ENCODE data around the gene BNC2.
"Not testable (repeated sequence)": the region's sequence is repeated elsewhere in the genome, so short reads cannot be mapped to it uniquely, and the experiment has no call there.

Gene BNC2

DNA sequence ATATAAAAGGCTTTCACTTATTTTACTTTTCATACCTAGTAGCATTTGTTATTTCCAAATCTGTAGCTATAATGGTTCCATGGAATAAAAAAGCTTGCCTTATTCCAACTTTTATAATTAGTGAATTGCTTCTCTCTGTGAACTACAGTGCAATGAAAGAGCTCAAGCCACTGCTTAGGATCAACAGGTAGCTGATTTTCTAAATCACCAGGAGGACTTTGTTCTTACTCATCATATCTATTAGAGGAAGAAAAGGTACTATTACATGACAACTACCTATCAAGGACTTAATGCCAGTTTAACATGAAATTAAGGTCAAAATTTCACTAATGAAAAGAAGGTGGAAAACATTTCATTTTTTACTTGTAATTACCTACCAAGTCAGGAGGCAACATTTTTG, 414.6 kb downstream of the BNC2 start:
- no peak for DNase-seq
- TF ChIP-seq POLR2A (IDR thresholded peaks at IDR 0.05; ENCODE audit: low read length): no peak
- no peak for TF ChIP-seq GATA1 (IDR thresholded peaks at IDR 0.05; ENCODE audit: low read depth, low read length)

DNA sequence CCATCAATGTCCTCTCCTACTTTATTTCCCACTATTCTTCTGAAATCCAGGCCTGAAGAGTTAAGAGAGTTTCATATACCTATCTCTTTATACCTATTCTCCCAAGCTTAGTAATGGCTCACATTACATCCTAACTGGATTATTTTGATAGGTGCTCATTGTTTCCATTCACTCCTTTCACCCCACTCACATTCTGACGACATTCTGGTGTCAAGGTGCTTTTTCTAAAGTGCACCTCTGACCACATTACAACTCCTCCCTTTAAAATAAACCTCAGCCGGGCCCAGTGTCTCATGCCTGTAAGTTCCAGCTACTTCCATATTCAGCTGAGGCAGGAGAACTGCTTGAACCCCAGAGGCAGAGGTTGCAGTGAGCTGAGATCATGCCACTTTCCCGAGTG, 417.1 kb downstream of the BNC2 start:
- DNase-seq: no peak
- TF ChIP-seq POLR2A (IDR thresholded peaks at IDR 0.05; ENCODE audit: low read length) (no peak), GATA1 (IDR thresholded peaks at IDR 0.05; ENCODE audit: low read depth, low read length) (no peak)

DNA sequence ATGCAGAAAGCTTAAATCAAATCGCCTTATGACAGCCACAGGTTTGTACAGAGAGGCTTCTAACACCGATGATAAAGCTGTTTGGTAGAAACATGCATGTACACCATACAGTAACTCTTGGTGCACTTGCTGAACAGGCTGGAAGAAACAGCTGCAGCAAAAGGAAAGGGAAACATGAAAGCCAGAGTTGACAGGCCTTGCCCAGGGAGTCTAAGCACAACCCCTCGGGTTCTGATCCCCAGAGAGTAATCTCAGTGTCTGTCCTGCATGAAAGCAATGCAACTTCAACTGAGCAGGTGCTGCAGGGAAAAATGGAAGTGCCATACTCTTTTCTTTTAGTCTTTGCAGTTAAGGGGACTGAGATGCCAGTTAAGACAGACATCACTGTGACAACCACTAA, 419.9 kb downstream of the BNC2 start:
- DNase-seq: no peak
- no peak for TF ChIP-seq GATA1 (IDR thresholded peaks at IDR 0.05; ENCODE audit: low read depth, low read length)
- no peak for TF ChIP-seq POLR2A (IDR thresholded peaks at IDR 0.05; ENCODE audit: low read length)

DNA sequence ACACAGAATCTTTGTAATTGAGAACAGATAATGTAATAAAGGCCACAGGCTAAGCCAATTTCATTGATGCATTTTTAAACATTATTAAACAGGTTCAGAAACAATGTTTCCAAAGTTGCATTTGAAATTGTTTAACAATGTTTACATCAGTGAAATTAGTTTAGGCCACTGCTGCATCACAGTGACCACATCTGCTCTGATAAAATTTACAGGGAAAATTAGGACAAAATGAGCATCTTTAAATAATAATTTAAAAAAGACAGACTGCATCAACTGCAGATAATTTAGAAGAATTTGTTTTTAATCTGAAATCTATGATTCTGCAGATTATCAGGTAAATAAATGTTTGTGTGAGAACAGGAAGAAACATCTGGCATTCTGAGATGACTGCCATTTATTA, 420.4 kb downstream of the BNC2 start:
- TF ChIP-seq POLR2A (IDR thresholded peaks at IDR 0.05; ENCODE audit: low read length): no peak
- no peak for TF ChIP-seq GATA1 (IDR thresholded peaks at IDR 0.05; ENCODE audit: low read depth, low read length)
- DNase-seq: no peak

DNA sequence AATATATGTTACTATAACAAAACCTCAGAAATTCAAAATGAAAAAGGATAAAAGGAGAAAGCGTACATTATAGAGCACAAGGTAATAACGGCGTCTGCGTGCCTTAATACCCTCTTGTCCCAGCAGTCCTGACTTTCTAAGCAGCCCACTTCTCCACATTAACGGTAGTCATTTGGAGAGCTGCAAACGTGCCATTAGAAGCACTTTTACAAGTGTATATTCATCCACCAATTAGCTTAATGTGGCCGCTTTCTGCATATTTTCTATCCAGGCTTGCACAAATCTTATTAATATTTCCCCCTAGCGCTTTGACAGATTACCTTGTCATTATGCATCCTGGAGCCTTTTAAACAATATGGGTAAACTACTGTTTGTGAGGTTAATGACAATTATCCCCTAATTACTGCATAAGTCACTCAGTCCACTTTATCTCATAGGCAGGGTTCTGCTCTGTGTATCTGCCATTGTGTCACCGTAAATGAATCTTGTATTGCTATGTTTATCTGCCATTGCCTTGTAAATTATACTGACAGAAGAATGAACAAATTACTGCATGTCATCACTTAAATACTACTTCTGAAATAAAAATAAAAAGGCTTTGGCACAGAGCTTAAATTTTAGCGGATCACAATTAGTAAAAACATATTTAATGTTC, 421.3 kb downstream of the BNC2 start:
- no peak for DNase-seq
- TF ChIP-seq GATA1 (IDR thresholded peaks at IDR 0.05; ENCODE audit: low read depth, low read length): no peak
- TF ChIP-seq POLR2A (IDR thresholded peaks at IDR 0.05; ENCODE audit: low read length): no peak

DNA sequence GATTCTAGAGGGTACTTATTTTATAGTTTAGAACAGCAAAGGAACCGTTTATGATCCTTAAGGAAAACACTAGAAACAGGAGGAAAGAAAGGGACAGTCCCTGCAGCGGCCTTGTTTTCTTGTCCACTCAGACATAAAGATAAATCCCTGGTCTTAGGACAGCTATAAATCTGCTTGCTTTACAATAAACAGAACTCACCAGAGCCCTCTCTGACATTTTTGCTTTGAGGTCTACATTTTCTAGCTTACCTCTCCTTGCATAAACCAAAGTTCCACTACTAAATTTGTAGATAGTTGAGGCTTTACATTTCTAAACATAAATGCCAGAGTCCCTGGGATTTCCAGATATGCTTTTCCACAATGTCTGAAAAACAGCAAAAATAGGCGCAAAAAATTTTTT, 422.5 kb downstream of the BNC2 start:
- no peak for DNase-seq
- TF ChIP-seq POLR2A (IDR thresholded peaks at IDR 0.05; ENCODE audit: low read length) (no peak), GATA1 (IDR thresholded peaks at IDR 0.05; ENCODE audit: low read depth, low read length) (no peak)

DNA sequence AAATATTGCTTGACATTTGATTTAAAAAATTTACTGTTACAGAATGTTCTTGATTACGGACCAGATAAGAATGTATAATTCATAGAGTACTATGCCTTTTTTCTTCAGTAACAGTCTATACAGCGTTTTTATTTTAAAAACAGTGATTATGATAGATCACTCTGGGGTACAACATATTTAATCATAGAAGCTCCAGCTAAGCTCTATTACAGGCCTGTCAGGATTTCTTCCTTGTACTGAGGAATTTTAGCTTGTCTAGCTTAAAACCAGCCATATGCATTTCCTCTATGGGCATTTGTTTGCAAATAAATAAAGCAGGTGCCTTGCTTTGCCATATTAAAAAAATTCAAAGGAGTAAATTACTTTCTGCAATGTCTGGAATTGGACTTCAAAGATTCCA, 423.8 kb downstream of the BNC2 start:
- DNase-seq: no peak
- TF ChIP-seq POLR2A (IDR thresholded peaks at IDR 0.05; ENCODE audit: low read length) (no peak), GATA1 (IDR thresholded peaks at IDR 0.05; ENCODE audit: low read depth, low read length) (no peak)

DNA sequence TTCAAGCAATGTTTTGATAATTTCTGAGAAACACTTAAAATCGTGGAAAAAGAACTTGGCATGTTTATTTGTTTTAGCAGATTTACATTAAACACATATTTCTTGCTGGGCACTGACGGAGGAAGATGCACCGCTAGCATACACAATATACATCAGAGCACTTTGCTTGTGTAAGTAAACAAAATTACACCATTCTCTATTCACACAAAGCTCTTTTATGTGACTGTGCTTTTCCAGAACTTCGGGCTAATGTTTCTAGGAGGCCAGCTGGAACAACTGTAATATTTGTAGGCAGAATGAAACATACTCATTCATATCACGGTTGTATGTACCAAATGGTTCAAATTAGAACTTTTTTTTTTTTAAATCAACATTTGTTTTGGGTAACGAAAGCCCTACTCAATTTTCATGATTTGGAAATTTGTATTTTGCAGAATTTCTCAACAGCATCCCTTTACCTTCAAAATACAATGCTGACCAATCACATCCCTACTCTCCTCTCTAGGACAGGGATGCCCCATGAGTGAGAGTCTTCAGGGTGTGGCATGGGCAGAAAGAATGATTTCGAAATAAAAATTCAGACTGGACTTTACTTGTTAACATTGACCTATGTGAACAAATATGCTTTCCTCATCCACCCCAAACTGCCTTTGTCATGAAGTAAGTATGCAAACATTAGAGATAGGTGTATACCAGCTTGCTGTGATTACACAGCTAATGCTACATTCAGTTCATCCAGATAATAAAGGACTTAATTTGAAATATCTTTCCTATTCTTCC, 425.1 kb downstream of the BNC2 start:
- no peak for DNase-seq
- no peak for TF ChIP-seq GATA1 (IDR thresholded peaks at IDR 0.05; ENCODE audit: low read depth, low read length)
- TF ChIP-seq POLR2A (IDR thresholded peaks at IDR 0.05; ENCODE audit: low read length): no peak

DNA sequence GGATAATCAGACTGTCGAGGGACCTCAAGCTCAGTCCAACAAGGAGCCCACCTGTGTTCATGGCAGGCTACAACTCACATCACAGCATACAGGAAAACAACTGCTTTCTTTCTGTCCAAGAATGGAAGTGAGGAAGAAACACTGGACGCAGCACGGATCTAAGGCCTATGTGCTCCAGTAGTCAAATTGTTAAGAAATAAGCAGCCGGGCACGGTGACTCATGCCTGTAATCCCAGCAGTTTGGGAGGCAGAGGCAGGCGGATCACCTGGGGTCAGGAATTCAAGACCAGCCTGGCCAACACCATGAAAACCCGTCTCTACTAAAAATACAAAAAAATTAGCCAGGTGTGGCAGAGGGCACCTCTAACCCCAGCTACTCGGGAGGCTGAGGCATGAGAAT, 427.8 kb downstream of the BNC2 start:
- no peak for TF ChIP-seq GATA1 (IDR thresholded peaks at IDR 0.05; ENCODE audit: low read depth, low read length)
- TF ChIP-seq POLR2A (IDR thresholded peaks at IDR 0.05; ENCODE audit: low read length): no peak
- DNase-seq: no peak

DNA sequence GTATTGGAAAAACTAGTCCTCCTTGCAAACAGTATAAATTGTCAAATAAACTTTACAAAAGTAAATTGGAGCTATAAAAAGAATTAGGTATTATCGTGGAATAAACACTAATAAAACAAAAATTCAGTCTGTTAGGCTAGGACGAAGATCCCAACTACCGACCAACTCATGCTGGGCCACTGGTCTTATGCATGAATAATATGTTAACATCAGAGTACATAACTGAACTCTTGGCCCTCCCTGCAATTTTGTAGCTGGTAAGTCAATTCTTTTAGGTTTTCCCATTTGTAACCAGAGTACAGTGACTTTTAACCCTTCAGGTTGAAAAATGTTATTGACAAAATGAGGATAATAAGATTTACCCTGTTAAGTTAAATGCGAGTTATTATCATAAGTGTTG, 428.7 kb downstream of the BNC2 start:
- DNase-seq: no peak
- TF ChIP-seq GATA1 (IDR thresholded peaks at IDR 0.05; ENCODE audit: low read depth, low read length): no peak
- no peak for TF ChIP-seq POLR2A (IDR thresholded peaks at IDR 0.05; ENCODE audit: low read length)

DNA sequence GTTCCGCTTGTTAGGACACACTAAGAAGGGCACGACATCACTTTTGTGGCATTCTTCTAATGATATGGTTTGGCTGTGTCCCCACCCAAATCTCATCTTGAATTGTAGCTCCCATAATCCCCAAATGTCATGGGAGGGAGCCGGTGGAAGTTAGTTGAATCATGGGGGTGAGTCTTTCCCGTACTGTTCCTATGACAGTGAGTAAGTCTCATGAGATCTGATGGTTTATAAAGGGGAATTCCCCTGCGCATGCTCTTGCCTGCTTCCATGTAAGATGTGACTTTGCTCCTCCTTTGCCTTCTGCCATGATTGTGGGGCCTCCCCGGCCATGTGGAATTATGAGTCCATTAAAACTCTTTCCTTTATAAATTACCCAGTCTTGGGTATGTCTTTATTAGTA, 431.6 kb downstream of the BNC2 start:
- not testable (repeated sequence) for DNase-seq

DNA sequence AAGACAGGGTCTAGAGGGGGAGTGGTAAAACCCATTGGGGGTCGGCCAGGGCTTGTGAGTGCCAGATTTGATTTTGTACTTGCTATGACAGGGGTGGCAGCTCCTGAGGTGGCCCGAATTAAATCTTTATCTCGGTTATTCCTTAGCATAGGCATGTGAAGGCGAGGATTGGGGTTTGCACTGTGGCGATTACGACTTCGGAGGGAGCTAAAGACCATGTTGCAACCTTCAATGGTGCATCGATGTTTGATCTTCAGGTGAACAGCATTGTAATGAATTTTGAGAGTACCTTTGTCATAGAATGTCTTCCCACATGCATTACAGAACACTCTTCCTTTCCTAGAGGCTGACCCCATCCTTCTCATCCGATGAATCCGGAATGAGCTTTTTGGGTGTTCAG, 433.9 kb downstream of the BNC2 start:
- DNase-seq: no peak
- TF ChIP-seq POLR2A (IDR thresholded peaks at IDR 0.05; ENCODE audit: low read length) (no peak), GATA1 (IDR thresholded peaks at IDR 0.05; ENCODE audit: low read depth, low read length) (no peak)

DNA sequence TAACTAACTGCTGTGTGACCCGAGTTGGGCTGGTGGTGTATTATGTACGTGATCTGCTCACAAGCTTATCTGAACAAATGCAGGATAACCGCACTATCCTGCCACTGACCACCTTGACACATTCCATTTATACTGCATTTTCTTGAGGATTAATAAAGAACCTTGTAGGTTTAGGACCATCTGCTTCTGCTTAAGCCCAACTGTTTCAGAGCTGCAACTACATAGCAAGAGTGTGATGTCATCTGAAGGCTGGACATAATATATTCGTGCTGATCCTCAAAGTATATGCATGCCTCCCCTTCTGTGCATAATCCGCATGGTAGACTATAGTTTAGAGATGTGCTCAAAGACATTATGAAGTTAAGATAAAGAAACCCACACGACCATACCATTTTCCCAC, 435.9 kb downstream of the BNC2 start:
- DNase-seq: no peak
- TF ChIP-seq GATA1 (IDR thresholded peaks at IDR 0.05; ENCODE audit: low read depth, low read length) (no peak), POLR2A (IDR thresholded peaks at IDR 0.05; ENCODE audit: low read length) (no peak)

DNA sequence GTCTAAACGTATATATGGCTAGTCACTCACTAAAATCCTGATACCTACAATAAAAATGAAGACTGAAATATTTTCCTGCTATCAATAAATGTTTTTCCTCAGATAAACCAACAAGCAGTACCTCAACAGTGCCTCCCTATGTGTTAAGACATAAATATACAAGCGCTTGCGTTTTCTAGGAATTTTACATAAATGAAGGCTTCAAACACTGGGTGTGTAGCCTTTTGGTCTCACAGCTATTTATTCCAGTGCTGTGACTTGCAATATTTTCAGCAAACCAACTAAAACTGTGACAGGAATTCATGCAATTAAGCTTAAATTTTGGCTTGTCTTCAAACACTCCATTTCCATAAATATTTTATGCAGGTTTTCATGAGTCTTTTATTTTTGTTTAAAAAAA, 437.0 kb downstream of the BNC2 start:
- no peak for DNase-seq
- no peak for TF ChIP-seq POLR2A (IDR thresholded peaks at IDR 0.05; ENCODE audit: low read length)
- no peak for TF ChIP-seq GATA1 (IDR thresholded peaks at IDR 0.05; ENCODE audit: low read depth, low read length)

DNA sequence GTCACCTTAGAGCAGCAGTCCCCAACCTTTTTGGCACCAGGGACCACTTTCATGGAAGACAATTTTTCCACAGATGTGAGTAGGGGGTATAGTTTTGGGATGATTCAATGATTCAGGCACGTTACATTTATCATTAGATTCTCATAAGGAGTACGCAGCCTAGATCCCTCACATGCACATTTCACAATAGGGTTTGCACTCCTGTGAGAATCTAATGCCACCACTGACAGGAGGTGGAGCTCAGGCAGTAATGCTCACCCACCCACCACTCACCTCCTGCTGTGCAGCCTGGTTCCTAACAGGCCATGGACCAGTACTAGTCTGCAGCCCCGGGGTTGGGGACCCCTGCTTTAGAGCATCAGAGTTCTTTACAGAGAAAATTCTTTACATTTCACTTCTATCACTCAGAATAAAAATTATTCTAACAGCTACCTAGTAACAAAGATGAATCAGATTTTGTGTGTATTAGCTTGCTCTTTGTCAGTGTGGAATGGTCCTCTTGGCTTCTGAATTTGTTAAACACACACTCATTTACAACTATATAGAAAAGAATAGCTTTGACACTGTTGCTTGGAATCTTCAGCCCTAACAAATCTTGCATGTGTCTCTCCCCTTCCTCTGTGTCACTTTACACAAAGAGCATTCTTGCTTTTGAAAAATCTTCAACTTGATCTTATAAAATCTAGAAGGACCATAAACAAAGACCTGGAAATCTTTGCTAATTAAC, 438.6 kb downstream of the BNC2 start:
- no peak for DNase-seq
- TF ChIP-seq POLR2A (IDR thresholded peaks at IDR 0.05; ENCODE audit: low read length) (no peak), GATA1 (IDR thresholded peaks at IDR 0.05; ENCODE audit: low read depth, low read length) (no peak)
